ENCODE data around the gene TAS2R42.

Gene TAS2R42

DNA sequence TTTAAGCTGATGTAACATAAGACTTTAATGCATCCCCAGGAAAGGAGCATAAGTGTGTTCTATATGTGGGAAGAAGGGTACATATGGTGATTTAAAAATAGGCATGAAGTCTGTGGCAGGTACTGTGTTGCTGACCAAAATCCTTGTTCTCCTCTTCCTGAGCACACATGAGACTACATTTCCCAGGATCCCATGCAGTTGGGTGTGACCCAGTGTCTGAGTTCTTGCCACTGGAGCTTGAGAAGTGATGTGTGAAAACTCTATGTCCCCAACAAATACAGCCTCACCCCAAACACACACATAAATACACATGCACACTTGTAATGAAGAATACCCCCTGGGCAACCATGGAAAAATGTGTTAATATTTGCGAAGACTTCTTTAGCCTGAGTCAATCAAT lies 24.2 kb downstream of the TAS2R42 start:
- H3K9me2 ChIP-seq (ENCODE audit: low read depth, low read length) = no peaks in the 10 kb centered on the region
- H3K79me2 ChIP-seq (ENCODE audit: insufficient read depth, low read length) = peaks cover 88% of the 10 kb centered on the region
- no peak overlapping the region for H3K9ac ChIP-seq (ENCODE audit: low read length)
- H3K4me1 ChIP-seq (ENCODE audit: insufficient read depth, low read length, severe bottlenecking) = no peaks in the 10 kb centered on the region
- no peaks in the 10 kb centered on the region for H3K9me3 ChIP-seq (ENCODE audit: low read length)
- no peak overlapping the region for H3K27ac ChIP-seq (ENCODE audit: low read depth, low read length, poor library complexity, severe bottlenecking)
- no peaks in the 10 kb centered on the region for H3K27me3 ChIP-seq (ENCODE audit: insufficient read depth, low read length)
- H3K4me3 ChIP-seq (ENCODE audit: low read depth, low read length, poor library complexity, severe bottlenecking) = no peak overlapping the region
- no peaks in the 10 kb centered on the region for H3F3A ChIP-seq (ENCODE audit: insufficient read depth, low read length)
- TF ChIP-seq EZH2 (IDR thresholded peaks at IDR 0.05; ENCODE audit: borderline replicate concordance, low read length) = no peak
- TF ChIP-seq CTCF (IDR thresholded peaks at IDR 0.05; ENCODE audit: low read length) = no peak
- H4K20me1 ChIP-seq (ENCODE audit: insufficient read depth, low read length) = no peaks in the 10 kb centered on the region
- peaks cover 67% of the 10 kb centered on the region for H3K36me3 ChIP-seq (ENCODE audit: insufficient read depth, low read length)
- no peak overlapping the region for H2AFZ ChIP-seq (ENCODE audit: low read length)
- H3K4me2 ChIP-seq (ENCODE audit: low read length) = no peak overlapping the region

- H2AFZ ChIP-seq (ENCODE audit: low read length) = no peak overlapping the region
- no peaks in the 10 kb centered on the region for H3F3A ChIP-seq (ENCODE audit: insufficient read depth, low read length)
- H3K9me3 ChIP-seq (ENCODE audit: low read length) = peaks cover 12% of the 10 kb centered on the region
- H3K4me1 ChIP-seq (ENCODE audit: insufficient read depth, low read length, severe bottlenecking) = no peaks in the 10 kb centered on the region
- no peak overlapping the region for H3K4me2 ChIP-seq (ENCODE audit: low read length)
- peaks cover 50% of the 10 kb centered on the region for H3K36me3 ChIP-seq (ENCODE audit: insufficient read depth, low read length)
- no peaks in the 10 kb centered on the region for H3K27me3 ChIP-seq (ENCODE audit: insufficient read depth, low read length)
- H3K9me2 ChIP-seq (ENCODE audit: low read depth, low read length) = no peaks in the 10 kb centered on the region
- TF ChIP-seq CTCF (IDR thresholded peaks at IDR 0.05; ENCODE audit: low read length) (no peak), EZH2 (IDR thresholded peaks at IDR 0.05; ENCODE audit: borderline replicate concordance, low read length) (no peak)
- no peak overlapping the region for H3K27ac ChIP-seq (ENCODE audit: low read depth, low read length, poor library complexity, severe bottlenecking)
- H3K9ac ChIP-seq (ENCODE audit: low read length) = no peak overlapping the region
- H3K79me2 ChIP-seq (ENCODE audit: insufficient read depth, low read length) = peaks cover 66% of the 10 kb centered on the region
- H4K20me1 ChIP-seq (ENCODE audit: insufficient read depth, low read length) = no peaks in the 10 kb centered on the region
- H3K4me3 ChIP-seq (ENCODE audit: low read depth, low read length, poor library complexity, severe bottlenecking) = no peak overlapping the region
Observed at GRCh38 chr12:11158885-11159444, 27.8 kb downstream of the TAS2R42 start.

DNA sequence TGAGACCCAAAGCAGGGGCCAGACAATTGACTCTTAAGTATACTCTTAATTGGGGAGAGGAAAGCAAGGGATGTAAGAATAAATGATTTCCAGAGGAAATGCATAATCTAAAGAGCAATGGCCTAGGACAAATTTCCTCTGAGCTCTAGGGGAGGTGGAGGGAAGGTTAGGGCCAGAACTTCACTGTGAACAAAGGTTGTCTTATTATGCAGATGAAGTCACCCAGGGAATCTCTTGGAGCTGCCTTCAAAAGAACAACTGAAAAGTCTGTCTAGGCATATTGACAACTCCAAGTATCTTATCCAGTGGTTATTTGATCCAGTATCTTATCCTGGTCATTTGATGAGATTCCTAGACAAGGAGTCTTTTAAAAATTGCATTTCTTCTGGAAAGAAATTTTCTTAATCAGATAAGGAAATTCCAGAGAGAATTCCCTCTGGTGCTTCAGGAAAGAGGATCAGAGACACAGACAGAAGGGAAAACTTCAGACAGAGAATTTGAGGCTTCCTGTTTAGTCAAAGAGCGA lies 32.3 kb downstream of the TAS2R42 start:
- H3K4me1 ChIP-seq (ENCODE audit: insufficient read depth, low read length, severe bottlenecking) = no peaks in the 10 kb centered on the region
- no peaks in the 10 kb centered on the region for H3K9me2 ChIP-seq (ENCODE audit: low read depth, low read length)
- peaks cover 20% of the 10 kb centered on the region for H3K36me3 ChIP-seq (ENCODE audit: insufficient read depth, low read length)
- H3K27me3 ChIP-seq (ENCODE audit: insufficient read depth, low read length) = no peaks in the 10 kb centered on the region
- H3K9ac ChIP-seq (ENCODE audit: low read length) = no peak overlapping the region
- H3F3A ChIP-seq (ENCODE audit: insufficient read depth, low read length) = no peaks in the 10 kb centered on the region
- H3K4me3 ChIP-seq (ENCODE audit: low read depth, low read length, poor library complexity, severe bottlenecking) = no peak overlapping the region
- no peaks in the 10 kb centered on the region for H4K20me1 ChIP-seq (ENCODE audit: insufficient read depth, low read length)
- no peak overlapping the region for H3K4me2 ChIP-seq (ENCODE audit: low read length)
- peaks cover 36% of the 10 kb centered on the region for H3K79me2 ChIP-seq (ENCODE audit: insufficient read depth, low read length)
- no peak overlapping the region for H3K27ac ChIP-seq (ENCODE audit: low read depth, low read length, poor library complexity, severe bottlenecking)
- TF ChIP-seq EZH2 (IDR thresholded peaks at IDR 0.05; ENCODE audit: borderline replicate concordance, low read length) = no peak
- no peak for TF ChIP-seq CTCF (IDR thresholded peaks at IDR 0.05; ENCODE audit: low read length)
- H3K9me3 ChIP-seq (ENCODE audit: low read length) = peaks cover 17% of the 10 kb centered on the region
- no peak overlapping the region for H2AFZ ChIP-seq (ENCODE audit: low read length)

All from OCI-LY1 (cell line).